Type B pancreatic cell (in vitro differentiated cells): ENCODE results near the gene ZFP36. TPM values are rescaled to one million over a fixed set of nuclear protein-coding genes. Genes with fewer than 3 reads are reported as not detected.

Experiments used
- DNase-seq: peaks from one replicate; pipeline ENCODE4 v3.0.0; 2021; ENCODE audit warnings: mixed read lengths; ENCODE audit not compliant: unreplicated experiment; ENCODE audit errors: extremely low spot score
- H3K27ac Mint-ChIP-seq: 2 replicates; pipeline ENCODE4 v1.8.0; 2021; ENCODE audit warnings: mild to moderate bottlenecking, mixed read lengths
- H3K27me3 Mint-ChIP-seq: 2 replicates; pipeline ENCODE4 v1.8.0; 2021; ENCODE audit warnings: mixed read lengths
- H3K36me3 Mint-ChIP-seq: 2 replicates; pipeline ENCODE4 v1.8.0; 2021; ENCODE audit warnings: mixed read lengths
- H3K4me1 Mint-ChIP-seq: one replicate; pipeline ENCODE4 v1.8.0; 2021; ENCODE audit warnings: mixed read lengths; ENCODE audit not compliant: unreplicated experiment
- H3K4me3 Mint-ChIP-seq: 2 replicates; pipeline ENCODE4 v1.8.0; 2021; ENCODE audit warnings: mild to moderate bottlenecking, mixed read lengths
- H3K9me3 Mint-ChIP-seq: 2 replicates; pipeline ENCODE4 v1.8.0; 2021; ENCODE audit warnings: mixed read lengths
- total RNA-seq: library from RNA; stranded (reverse); gene quantifications from 2 replicates; pipeline ENCODE4 v1.2.1, GENCODE V29; 2021; ENCODE audit warnings: low replicate concordance
- TF ChIP-seq, protein P1 (sequence below): fragments of 200-600 bp; sonication (generic); conservative IDR thresholded peaks from 2 replicates; pipeline ENCODE4 v1.5.0; 2021; ENCODE audit warnings: antibody characterized with exemption, mild to moderate bottlenecking

ZFP36 gene
- total RNA-seq, 1 donor from 2014 or later, result 36.0 TPM

DNA sequence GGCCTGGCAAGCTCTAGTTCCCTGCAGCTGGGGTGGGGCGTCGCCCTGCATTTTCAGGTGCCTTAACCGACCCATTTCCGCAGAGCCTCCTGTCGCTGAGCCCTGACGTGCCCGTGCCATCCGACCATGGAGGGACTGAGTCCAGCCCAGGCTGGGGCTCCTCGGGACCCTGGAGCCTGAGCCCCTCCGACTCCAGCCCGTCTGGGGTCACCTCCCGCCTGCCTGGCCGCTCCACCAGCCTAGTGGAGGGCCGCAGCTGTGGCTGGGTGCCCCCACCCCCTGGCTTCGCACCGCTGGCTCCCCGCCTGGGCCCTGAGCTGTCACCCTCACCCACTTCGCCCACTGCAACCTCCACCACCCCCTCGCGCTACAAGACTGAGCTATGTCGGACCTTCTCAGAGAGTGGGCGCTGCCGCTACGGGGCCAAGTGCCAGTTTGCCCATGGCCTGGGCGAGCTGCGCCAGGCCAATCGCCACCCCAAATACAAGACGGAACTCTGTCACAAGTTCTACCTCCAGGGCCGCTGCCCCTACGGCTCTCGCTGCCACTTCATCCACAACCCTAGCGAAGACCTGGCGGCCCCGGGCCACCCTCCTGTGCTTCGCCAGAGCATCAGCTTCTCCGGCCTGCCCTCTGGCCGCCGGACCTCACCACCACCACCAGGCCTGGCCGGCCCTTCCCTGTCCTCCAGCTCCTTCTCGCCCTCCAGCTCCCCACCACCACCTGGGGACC lies 1.2 kb downstream of the ZFP36 start:
- peaks cover 8% of the 10 kb centered on the region for H3K27me3 Mint-ChIP-seq
- TF ChIP-seq, protein P1, sequence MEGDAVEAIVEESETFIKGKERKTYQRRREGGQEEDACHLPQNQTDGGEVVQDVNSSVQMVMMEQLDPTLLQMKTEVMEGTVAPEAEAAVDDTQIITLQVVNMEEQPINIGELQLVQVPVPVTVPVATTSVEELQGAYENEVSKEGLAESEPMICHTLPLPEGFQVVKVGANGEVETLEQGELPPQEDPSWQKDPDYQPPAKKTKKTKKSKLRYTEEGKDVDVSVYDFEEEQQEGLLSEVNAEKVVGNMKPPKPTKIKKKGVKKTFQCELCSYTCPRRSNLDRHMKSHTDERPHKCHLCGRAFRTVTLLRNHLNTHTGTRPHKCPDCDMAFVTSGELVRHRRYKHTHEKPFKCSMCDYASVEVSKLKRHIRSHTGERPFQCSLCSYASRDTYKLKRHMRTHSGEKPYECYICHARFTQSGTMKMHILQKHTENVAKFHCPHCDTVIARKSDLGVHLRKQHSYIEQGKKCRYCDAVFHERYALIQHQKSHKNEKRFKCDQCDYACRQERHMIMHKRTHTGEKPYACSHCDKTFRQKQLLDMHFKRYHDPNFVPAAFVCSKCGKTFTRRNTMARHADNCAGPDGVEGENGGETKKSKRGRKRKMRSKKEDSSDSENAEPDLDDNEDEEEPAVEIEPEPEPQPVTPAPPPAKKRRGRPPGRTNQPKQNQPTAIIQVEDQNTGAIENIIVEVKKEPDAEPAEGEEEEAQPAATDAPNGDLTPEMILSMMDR, result no peak
- peaks cover 6% of the 10 kb centered on the region for H3K36me3 Mint-ChIP-seq
- H3K27ac Mint-ChIP-seq, result peak overlapping the region; percentile 99
- H3K4me3 Mint-ChIP-seq, result peak overlapping the region; percentile 93
- no peaks in the 10 kb centered on the region for H3K9me3 Mint-ChIP-seq
- H3K4me1 Mint-ChIP-seq, result peaks cover 28% of the 10 kb centered on the region
- DNase-seq, result no peak

DNA sequence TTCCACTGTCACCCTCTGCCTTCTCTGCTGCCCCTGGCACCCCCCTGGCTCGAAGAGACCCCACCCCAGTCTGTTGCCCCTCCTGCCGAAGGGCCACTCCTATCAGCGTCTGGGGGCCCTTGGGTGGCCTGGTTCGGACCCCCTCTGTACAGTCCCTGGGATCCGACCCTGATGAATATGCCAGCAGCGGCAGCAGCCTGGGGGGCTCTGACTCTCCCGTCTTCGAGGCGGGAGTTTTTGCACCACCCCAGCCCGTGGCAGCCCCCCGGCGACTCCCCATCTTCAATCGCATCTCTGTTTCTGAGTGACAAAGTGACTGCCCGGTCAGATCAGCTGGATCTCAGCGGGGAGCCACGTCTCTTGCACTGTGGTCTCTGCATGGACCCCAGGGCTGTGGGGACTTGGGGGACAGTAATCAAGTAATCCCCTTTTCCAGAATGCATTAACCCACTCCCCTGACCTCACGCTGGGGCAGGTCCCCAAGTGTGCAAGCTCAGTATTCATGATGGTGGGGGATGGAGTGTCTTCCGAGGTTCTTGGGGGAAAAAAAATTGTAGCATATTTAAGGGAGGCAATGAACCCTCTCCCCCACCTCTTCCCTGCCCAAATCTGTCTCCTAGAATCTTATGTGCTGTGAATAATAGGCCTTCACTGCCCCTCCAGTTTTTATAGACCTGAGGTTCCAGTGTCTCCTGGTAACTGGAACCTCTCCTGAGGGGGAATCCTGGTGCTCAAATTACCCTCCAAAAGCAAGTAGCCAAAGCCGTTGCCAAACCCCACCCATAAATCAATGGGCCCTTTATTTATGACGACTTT lies 2.0 kb downstream of the ZFP36 start:
- Mint-ChIP-seq H3K27me3 (peaks cover 8% of the 10 kb centered on the region), H3K36me3 (peaks cover 6% of the 10 kb centered on the region), H3K4me1 (peaks cover 28% of the 10 kb centered on the region), H3K4me3 (peak overlapping the region; percentile 93), H3K27ac (peak overlapping the region; percentile 99), H3K9me3 (no peaks in the 10 kb centered on the region)
- TF ChIP-seq, protein P1, result no peak
- DNase-seq, result no peak

DNA sequence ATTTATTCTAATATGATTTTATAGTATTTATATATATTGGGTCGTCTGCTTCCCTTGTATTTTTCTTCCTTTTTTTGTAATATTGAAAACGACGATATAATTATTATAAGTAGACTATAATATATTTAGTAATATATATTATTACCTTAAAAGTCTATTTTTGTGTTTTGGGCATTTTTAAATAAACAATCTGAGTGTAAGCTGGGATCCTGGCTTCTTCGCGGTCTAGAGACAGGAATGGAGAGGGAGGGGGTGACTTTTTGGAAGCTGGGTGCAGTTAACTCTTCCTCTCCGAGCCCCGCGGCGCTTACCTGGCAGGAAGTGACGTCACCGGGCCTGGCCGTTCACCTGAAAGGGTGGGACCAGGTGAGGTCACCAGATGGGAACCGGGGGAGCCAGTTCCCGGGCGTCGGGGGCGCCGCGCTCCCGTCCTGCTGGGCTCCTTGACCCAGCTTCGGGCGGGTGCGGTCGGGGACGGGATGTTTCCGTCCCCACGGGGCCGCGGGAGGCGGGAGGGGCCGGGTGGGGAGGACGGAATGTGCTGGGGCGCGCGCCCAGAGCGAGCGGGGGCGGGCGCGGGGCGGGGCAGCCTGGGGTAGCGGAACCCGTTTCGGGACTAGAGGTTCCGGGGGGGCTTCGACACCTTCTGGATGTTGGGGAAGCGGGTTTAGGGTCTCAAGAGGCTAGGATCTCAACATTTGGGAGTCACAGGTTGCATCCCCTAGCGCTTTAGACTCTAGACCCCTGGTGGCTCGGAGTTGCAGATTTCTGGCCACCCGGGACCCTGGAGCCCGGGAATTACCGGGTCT lies 2.8 kb downstream of the ZFP36 start:
- Mint-ChIP-seq H3K27ac (peak overlapping the region; percentile 99), H3K27me3 (peaks cover 8% of the 10 kb centered on the region), H3K4me1 (peaks cover 31% of the 10 kb centered on the region), H3K36me3 (peaks cover 12% of the 10 kb centered on the region), H3K9me3 (no peaks in the 10 kb centered on the region), H3K4me3 (peak overlapping the region; percentile 93)
- peak; percentile 86 for DNase-seq
- TF ChIP-seq, protein P1, result peak; percentile 43

DNA sequence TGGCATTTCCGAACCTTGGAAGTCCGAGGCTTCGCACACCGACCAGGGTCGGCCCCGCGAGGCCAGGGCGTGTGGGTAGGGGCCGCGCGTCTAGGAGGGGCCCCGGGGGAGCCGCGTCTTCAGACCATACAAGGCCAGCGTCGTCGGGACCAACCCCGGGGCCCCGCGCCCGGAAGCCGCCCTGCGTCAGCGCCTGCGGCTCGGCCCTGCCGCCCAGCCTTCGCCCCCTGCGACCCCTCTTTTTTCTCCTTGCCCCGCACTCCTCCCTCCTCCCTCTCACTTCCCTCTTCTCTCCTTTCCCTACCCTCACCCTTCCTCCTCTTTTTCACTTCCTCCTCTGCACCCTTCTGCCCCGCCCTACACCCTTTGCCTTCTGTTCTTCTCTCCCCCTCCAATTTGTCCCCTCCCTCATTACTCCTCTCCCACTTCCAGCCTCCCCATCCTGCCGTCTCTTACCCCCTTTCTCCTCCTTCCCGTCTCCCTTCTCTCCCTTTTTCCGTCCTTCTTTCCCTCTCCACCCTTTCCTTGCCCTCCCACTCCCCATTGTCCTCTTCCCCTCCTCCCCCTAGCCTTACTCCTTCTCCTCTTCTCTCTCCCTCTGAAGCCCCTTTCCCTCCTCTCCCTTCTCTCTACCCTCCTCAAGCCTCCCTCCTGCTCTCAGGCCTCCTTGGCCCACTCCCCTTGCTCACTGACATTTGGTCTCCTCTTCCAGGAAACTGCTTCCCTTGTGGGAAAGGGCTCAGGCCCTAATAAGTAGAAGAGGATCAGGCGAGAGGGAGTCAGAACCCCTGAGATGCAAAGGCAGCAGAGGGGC lies 3.6 kb downstream of the ZFP36 start:
- H3K4me3 Mint-ChIP-seq, result peak overlapping the region; percentile 87
- peaks cover 33% of the 10 kb centered on the region for H3K4me1 Mint-ChIP-seq
- TF ChIP-seq, protein P1, result peak; percentile 9
- H3K36me3 Mint-ChIP-seq, result peaks cover 13% of the 10 kb centered on the region
- no peaks in the 10 kb centered on the region for H3K9me3 Mint-ChIP-seq
- H3K27me3 Mint-ChIP-seq, result peaks cover 8% of the 10 kb centered on the region
- H3K27ac Mint-ChIP-seq, result peak overlapping the region; percentile 99
- no peak for DNase-seq

DNA sequence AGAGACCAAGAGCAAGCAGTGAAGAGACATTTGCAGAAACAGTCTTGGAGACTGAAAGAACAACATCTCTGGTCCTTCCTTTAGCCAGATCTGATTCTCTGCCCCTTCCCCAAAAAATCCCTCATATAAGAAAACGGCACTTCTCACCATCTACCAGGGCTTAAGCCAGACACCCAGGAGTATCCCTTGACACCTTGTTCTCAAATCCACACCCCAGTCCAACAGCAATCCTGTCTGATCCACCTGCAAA lies 4.1 kb downstream of the ZFP36 start:
- Mint-ChIP-seq H3K4me1 (peaks cover 33% of the 10 kb centered on the region), H3K9me3 (no peaks in the 10 kb centered on the region), H3K36me3 (peaks cover 13% of the 10 kb centered on the region), H3K27ac (peak overlapping the region; percentile 99), H3K27me3 (peaks cover 8% of the 10 kb centered on the region), H3K4me3 (peak overlapping the region; percentile 87)
- no peak for DNase-seq
- TF ChIP-seq, protein P1, result no peak
